HG03064 (cell line): ENCODE measurements around the gene ADSS1.

ENCODE experiments used
- ATAC-seq: cut with Tn5 transposase; IDR thresholded peaks from one replicate; pipeline ENCODE4 v1.9.1; 2021; ENCODE audit warnings: low read depth; ENCODE audit not compliant: unreplicated experiment

The ADSS1 gene

DNA sequence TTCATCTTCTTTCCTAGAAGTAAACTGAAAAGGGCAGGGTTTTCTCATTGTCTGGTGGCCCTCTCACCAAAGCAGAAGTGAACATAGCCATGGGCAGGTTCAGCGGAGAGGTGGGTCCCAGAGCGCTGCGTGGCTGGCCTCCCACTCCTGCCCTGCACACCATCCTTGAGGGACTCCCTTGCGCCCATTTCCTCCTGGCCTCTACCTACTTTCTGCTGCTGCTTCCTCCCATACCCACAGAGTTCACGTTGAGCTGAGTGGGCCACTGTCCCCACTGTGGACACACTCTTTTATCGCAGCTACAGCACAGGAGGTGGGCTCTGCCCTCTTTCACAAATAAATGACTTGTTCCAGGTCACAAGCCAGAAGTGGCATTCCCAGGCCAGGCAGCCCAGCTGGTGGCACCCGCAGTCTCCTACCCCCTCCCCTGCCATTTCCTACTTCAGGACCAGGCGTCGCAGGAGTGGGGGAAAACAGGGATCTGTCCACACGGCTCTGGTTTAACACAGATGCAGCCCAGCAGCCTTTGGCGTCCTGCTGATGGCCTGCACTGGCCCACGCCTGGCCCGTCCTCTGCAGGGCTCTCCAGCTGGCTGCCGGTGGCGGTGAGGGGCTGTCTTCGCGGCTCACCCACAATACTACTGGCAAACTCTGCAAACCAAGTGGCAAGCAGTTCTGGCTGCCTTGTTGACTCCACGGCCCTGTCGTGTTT lies 33.8 kb downstream of the ADSS1 start:
- ATAC-seq: no peak

DNA sequence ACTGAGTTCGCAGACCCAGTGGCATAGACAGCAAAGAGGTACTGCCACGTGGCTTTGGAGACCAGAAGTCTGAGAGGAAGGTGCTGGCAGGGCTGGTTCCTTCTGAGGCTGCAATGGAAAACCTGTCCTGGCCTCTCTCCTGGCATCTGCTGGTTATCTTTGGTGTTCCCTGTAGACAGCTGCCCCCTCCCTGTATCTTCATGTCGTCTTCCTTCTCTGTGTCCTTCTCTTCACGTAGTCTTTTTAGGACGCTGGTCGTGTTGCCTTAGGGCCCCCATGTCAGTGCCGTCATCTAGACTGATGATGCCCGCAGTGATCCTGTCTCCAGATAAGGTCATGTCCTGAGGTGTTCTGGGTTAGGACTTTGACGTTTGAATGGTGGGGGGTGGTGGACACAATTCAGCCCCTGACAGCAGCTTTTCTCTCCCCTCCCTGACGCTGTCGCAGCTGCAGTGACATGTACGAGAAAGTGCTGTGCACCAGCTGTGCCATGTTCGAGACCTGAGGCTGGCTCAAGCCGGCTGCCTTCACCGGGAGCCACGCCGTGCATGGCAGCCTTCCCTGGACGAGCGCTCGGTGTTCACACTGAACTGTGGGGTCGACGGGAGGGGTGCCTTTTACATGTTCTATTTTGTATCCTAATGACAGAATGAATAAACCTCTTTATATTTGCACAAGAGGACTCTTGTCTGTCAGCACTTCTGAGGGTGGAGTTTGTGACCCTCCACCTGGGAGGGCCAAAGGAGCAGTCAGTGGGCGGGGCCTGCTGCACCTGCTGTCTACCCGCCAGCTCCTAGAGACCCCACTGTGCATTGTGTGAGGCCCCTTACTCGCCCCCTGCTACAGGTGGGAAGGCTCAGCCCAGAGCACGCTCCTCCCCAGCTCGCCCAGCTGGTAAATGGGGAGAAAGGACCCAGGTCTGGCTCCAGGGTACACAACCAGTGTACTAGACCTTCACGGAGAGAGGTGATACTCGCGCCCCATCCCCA lies 35.2 kb downstream of the ADSS1 start:
- no peak for ATAC-seq

DNA sequence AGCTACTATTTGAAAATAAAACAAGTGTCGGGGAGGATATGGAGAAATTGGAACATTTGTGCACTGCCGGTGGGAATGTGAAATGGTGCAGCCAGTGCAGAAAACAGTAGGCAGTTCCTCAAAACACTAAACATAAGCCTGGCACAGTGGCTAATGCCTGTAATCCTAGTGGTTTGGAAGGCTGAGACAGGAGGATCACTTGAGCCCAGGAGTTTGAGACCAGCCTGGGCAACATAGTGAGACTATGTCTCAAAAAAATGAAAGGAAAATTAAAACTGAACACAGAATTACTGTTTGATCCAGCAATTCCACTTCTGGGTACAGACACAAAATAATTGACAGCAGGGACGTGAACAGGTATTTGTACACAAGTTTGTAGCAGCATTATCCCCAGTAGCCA lies 41.5 kb downstream of the ADSS1 start:
- no peak for ATAC-seq

DNA sequence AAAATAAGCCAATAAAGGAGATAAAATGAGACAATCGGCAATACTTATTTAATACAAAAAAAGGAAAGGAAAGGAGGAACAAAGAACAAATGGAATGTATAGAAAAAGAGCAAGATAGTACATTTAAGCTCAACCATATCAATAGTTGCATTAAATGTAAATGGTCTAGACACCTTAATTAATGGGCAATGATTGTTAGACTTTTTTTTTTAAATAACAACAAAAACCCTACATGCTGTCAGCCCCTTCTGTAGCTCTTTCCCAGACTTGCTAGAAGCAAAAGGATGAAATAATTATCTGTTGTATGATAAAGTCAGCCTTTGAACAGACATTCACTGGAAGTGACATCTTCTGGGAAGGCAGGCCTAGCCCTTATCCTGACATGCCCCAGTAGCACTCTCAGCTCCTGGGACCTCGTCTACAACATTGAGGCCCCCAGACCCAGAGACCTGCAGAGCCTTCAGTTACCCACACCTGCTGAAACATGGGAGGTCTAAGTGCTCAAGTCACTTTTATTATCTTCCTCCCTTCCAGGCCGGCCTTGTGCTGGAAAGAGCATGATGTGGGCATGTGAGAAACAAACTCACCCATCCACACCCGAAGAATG lies 42.3 kb downstream of the ADSS1 start:
- ATAC-seq: no peak

DNA sequence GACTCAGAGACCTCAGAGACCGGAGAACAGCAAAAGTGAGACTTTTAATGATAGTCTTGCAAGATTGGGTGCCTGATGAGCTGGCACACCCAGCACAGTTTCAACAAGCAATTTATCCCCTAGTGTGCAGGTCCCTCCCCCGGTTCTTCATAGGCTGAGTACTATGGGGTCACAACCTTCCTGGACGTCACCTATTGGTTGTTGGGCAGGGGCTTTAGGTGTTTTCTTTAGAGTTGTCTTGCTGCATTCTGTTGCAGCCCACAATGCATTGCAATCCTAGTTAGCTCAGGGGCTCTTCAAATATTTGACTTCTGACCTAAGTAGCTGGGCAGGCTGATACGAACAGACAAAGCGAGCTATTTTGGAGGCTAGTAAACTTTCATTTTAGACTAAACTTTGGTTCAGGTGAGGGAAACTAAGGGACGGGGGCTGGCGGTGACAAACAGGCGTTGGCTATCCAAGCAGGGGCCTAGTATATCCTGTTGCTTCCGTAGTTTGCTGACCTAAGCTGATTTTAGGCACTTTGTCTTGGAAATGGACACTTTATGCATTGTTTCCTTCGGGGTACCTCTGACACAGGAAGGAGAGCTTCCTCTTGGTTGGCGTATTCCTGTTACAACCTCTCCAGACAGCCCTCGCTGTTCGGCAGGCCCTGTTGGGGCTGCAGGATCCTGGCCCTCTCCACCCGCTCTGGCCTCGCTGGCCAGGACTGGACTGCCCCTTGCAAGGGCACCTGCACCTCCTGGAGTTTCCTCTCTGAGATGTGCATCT lies 43.0 kb downstream of the ADSS1 start:
- no peak for ATAC-seq

DNA sequence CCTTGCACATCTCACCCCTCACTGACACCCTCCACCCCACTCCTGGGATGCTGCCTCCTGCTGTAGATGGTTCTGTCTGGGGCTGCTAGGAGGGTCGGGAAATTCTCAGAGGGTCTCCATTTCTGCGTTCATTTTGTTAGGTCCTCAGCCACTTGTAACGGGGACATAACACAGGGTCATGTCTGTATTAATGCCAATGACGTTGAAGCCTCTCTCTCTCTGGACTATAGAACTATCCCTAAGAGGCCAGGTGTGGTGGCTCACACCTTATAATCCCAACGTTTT lies 43.5 kb downstream of the ADSS1 start:
- no peak for ATAC-seq

DNA sequence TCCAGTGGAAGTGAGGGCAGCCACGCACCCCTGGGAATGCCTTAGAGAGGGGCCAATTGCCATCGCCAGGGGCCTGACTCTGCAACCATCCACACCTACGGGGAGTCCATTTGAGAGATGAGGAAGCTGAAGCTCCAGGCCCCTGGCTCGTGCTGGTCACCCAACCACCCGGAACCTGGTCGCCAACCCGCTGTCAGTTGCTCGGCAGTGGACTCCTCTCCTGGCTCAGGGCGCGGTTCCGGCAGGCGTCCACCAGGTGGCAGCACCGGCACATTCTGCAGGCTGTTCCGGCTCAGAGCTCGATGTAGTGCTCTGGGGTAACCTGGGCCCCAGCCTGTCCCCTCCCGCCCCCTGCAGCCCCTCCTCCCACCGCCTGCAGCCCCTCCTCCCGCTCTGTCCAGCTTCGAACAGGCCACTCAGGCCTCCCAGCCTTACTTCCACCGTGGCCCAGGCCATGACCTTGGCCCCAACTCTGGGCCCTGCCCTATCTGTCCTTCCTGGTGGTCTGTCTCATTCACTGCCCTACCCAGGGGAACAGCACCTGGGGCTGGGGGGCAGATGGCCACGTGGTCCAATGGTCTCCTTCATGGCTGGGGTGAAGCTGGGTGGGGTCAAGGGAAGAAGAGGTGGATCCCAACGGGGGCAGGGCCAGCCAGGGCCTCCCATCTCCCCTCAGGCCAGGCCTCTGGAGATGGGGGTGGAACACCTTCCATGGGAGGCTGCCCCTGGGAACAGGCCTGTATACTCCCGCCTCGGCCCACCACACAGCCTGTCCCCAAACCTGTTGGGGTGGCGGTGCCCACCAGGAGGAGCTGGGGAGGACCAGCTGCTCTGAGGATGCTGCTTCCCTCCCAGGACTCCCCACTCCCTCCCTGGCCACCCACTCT lies 44.7 kb downstream of the ADSS1 start:
- peak; percentile 76 for ATAC-seq

DNA sequence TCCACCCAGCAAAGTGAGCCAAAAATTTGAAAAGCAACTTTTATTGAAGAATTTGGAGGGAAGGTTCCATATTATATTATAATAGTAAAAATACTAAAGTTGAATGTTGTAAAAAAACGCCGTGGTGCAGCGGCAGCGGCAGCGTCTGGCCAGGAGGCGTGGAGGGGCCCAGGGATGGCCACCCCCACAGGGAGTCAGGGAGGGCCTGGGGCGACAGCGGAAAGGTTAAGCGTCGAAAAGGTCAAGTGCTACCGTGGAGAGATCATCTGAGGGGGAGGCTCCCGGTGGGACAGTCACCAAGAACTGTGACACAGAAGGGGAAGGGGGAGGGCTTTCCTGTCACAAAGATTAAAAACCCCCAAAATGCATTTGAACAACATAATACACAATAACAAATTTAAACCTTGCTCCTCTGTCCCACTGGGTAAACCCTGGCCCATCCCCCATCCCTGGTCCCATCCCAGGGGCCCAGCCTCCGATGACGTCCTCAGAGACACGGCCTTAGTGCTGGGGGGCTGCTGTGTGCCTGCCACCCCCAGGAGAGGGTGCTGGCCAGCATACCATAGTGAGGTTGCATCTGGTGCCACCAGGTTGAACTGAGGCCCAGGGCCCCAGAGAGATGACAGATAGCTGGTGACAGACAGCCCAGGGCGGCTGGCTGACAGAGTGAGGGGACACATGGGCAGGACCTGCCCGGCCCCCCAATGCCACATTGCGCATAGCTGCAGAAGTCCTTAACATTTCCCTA lies 45.5 kb downstream of the ADSS1 start:
- no peak for ATAC-seq

DNA sequence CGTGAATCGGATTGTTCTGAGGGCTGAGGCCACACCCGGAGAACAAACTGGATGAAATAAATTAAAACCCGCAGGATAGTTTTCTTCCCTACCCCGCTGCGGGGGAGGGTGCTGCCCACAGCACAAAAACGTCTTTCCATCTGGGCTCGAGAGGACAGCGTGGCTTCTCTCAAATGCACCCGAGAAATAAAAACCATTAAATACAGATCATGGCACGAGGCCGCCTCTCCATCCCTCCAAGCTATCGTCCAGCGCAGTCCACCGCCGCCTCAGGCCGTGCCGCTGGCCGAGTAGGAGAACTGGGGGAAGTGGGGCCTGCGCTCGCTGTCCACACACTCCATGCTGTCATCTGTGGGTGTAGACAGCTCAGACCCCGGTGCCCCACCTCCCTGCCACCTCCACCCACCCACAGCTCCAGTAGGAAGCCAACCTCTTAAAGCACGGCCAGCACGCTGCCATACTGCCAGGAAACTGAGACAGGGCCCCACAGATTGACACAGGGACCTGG lies 46.1 kb downstream of the ADSS1 start:
- ATAC-seq: no peak

DNA sequence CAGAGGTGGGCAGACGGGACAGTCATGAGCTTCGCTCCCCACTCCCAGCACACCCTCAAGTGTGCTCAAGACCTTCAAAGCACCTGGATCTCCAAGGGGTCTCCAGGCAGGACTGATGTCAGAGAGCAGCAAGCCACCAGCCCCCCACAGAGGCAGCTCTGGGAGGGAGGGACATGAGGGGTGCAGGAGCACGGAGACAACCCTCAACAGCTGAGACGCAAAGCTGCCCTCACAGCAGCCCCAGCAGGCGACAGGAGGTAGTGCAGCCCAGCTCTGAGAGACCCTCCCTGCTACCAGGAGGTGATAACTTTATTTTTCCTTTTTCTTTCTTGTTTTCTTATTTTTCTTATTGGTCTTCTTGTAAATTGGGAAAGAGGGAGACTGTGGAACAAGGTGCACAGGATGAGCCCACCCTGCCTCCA lies 46.8 kb downstream of the ADSS1 start:
- no peak for ATAC-seq

DNA sequence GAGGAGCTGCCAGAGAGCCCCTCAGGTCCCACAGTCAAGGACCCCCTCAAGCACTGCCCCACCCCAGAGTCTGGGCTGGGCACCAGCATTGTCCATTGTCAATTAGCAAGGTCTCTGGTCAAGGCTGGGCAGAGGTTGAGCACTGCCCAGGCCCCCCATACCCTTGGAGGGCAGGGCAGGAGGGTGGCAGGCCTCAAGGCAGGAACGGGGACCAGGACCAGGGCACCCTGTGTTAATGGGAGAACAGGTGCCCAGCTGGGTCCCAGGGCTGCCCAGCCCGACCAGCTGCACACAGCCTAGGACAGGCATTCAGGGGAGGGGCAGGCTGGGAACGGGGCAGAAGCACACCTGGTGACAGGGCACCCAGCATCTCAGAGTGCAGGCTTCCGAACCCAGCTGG lies 47.3 kb downstream of the ADSS1 start:
- no peak for ATAC-seq

DNA sequence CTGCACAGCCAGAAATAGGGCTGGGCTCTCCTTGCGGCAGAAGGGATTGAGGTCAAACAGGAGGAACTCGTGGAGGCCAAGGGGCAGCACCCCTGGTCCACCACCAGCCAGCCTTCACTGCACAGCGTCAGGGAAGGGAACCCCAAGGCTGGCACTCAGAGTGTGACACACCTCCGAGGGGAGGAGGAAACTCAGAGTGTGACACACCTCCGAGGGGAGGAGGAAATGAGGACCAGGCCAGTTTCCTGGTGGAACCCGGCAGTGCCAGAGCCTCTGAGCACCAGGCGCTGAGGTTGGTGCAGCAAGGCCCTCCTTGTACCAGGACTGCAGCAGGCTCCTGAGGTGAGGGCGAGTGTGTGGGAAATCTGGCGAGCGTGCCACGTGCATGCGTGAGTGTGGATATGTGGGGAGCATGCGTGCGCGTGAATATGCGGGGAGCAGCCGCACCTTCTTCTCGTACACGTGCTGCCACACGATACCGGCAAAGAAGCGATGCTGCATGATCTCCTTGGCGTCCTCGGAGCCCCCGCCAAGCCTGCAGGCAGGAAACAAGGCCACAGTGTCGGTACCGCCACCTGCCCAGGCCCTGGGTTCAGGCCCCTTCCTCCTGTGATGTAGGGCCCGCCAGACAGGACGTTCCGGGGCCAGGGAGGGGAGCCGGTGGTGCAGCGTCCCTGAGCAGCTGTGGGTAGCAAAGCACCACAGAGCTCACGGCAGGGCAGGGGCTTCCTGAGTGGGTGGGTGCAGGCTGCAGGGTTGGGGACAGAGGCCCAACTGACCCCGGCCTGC lies 48.1 kb downstream of the ADSS1 start:
- ATAC-seq: no peak

DNA sequence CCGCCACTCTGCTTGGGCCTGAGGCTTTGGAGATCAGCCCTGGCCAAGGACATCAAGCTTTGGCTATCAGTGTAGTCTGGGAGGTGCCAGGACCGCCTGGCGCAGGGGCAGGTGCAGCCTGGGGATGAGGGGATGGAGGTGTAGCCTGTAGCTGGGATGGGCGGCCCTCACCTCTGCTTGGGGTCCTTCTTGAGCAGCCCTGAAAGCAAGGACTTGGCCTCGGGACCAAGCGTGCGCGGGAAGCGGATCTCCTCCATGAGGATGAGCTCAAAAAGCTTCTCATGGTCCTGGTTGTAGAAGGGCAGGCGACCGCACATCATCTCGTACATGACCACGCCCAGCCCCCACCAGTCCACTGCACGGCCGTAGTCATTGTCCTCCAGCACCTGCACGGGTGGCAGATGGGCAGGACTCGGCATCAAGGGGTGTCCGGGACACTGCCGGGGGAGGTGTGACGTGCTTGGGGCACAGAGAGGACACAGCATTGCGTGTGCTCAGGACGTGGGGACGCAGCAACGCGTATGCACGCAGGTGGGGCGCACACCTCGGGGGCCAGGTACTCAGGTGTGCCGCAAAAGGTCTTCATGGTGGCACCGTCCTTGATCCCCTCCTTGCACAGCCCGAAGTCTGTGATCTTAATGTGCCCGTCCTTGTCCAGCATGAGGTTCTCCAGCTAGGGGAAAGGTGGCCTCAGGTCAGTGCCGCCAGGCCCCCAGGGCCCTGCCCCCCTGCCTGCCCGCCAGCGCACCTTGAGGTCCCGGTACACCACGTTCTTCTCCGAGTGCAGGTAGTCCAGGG lies 48.9 kb downstream of the ADSS1 start:
- no peak for ATAC-seq

DNA sequence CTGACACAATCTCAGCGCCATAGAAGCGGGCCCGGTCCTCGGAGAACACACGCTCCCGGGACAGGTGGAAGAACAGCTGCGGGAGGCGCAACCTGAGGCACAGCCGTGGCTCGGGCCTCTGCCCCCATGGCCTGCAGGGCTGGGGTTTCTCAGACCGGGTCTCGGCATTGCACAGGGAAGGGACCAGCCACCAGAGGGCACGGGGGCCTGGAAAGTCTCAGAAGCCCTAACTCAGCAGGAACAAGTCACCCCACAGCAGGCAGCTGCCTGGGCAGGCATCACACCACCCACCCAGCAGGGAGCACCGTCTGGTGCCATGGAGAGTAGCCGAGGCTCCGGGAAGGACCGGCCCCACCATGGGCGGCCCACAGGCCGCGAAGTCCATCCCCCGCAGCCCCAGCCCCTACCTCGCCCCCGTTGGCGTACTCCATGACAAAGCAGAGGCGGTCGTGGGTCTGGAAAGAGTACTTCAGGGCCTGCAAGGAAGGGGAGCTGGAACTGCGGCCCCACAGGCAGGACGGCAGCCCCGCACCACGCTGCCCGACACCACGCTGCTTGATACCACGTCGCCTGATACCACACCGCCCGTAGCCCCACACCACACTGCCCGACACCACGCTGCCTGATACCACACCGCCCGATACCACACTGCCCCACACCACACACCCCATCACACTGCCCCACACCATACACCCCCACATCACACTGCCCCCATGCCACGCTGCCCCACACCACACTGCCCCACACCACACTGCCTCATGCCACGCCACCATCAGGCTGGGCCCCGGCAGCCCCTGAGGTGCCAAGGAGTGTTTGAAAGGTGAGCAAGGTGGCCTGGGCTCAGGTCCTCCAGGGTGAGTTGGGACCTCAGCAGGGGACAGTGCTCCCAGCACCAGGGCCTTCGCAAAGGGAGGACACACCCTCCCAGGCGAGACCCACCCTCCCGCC lies 49.8 kb downstream of the ADSS1 start:
- ATAC-seq: no peak

DNA sequence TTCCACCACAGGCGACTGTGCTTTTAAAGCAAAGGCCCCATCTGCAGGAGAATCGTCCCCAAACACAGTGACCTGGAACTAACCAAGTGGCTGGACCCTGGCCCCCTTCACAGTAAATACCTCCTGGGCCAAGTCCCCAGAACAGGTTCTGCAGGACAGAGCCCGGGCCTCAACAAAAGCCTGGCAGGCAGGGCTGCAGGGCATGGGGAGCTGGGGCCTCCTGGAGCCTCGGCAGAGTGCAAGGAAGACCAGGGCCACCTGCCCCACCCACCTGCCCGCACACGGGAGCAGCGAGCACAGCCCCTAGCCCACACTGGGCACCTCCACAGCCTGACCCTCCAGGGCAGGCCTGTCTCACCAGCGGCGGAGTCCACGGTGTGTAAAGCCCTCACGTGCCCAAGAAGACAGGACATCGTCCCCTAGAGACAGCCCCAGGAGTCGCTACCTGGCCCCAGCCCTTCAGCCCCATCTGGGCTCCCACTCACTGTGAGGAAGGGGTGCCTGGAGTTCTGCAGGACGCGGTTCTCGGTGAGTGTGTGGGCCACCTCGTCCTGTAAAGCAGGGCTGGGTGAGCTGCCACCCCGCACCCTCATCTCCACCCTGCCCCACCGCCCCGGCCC lies 50.5 kb downstream of the ADSS1 start:
- no peak for ATAC-seq

DNA sequence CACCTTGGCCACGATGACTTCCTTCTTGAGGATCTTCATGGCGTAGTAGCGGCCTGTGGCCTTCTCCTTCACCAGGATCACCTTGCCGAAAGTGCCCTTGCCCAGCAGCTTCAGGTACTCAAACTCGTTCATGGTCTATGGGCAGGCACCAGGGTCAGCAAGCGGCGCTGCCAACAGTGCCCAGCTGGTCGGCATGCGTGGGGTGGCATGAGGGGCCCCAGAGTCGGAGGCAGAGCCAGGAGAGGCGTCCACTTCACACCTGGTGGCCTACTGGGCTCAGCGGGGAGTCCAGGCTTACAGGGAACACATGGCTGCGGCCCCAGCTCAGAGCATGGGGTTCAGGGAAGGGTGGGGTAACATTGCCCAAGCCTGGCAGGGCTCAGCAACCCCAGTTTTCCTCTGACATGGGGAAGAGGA lies 51.1 kb downstream of the ADSS1 start:
- no peak for ATAC-seq
